DMS153 (cell line): ENCODE data around the gene PLOD3.
"Not testable (repeated sequence)": the region's sequence is repeated elsewhere in the genome, so short reads cannot be mapped to it uniquely, and the experiment has no call there.

Source experiments
- DNase-seq: peaks from one replicate; lab custom pipeline; 2025; lab: John Stamatoyannopoulos, UW

PLOD3 gene

DNA sequence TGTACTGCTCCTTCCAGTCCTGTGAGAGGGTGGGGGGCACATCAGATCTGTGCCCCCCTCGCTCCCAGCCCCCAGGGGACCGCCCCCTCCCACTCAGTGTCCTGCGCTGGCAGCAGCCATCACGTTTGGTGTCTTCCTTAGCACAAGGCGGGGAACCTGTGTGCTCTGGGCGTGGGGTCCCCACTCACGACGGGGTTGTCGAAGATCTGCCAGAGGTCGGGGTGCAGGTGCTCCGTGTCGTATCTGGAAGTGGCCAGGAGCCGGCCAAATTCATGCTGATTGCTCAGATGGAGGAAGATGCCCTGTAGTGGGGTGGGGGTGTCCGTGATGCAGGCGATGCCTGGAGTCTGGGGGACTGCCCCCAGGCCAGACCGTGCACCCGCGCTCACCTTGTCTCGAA, 7.2 kb downstream of the PLOD3 start:
- DNase-seq, result no peak

DNA sequence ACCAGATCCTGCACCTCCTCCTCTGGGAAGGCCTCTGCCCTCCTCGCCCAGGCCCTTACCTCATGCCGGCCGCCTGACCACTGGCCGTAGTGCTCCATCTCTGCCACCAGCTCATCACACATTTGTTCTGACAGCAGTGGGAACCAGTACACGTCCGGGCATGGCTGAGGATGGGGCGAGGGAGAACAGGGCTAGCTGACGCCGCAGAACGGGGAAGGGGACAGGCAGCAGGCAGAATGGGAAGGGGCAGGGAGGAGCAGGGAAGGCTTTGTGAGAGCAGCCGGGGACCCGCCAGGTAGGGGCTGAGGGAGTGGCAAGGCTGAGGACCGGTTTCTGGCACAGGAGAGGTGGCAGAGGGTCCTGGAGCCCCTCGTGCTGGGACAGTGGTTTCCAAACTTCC, 8.6 kb downstream of the PLOD3 start:
- no peak for DNase-seq

DNA sequence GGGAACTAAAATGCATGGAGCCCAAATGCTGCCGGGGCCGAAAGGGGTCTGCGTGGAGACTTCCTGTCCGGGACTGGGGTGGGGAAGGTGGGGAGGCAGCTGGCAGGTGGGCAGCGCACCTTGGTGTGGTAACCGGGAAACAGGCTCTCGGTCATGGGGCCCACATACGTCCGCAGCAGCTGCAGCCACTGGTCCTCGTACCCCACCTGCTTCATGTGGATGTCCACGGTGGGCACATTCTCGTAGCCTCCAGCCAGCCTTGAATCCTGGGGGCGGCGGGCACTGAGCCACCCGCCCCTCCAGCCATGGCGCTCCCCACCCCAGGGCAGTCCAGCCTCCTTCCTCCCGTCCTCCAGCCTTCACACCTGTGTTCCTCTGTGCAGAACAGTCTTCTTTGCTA, 9.9 kb downstream of the PLOD3 start:
- no peak for DNase-seq

DNA sequence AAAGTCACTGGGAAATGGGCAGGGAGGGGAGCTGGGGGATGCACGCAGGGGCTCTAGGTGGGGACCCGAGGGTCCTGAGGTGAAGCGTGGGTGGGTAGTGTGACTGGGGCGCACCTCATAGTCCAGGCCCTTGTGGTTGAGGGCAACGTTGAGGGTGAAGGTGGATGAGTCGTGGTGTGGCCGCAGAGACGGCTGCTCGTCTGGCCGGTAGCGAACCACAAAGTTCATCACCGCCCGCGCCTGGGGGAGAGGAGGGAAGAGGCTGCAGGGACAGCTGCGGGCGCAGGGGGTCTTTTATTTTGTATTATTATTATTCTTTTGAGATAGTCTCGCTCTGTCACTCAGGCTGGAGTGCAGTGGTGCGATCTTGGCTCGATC, 10.7 kb downstream of the PLOD3 start:
- DNase-seq, result no peak

DNA sequence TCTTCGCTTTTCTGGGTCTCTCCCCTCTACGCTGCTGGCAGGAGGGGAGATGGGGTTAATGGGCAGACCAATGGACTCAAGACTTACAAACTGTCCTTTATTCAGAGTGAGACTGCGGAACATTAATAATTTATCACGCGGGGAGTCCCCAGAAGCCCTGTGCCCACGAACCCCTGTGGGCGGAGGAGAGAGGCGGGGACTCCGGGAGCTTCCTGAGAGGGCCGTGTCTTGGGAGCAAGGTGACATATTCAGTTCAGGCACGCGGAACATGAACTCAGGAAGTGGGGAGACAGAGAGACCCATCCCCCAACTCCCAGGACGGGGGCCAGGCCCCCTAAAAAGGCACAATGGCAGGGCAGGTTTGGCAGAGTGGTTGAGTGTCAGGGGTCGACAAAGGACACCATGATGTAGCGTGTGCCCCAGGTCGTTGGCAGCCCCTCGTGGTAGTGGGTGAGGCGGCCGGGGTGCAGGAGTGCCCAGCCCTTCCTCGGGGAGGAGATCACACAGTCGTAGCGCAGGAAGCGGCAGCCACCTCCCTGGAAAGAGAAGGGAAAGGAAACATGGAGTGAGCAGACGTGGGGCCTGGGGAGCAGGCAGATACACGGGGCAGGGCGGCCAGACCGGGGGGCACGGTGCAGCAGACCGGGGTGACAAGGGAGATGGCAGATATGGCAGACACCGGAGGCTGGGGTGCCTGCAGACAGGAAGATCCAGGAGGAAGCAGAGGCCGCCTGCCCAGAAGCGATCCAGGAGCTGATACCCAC, 11.3 kb downstream of the PLOD3 start:
- DNase-seq, result no peak

DNA sequence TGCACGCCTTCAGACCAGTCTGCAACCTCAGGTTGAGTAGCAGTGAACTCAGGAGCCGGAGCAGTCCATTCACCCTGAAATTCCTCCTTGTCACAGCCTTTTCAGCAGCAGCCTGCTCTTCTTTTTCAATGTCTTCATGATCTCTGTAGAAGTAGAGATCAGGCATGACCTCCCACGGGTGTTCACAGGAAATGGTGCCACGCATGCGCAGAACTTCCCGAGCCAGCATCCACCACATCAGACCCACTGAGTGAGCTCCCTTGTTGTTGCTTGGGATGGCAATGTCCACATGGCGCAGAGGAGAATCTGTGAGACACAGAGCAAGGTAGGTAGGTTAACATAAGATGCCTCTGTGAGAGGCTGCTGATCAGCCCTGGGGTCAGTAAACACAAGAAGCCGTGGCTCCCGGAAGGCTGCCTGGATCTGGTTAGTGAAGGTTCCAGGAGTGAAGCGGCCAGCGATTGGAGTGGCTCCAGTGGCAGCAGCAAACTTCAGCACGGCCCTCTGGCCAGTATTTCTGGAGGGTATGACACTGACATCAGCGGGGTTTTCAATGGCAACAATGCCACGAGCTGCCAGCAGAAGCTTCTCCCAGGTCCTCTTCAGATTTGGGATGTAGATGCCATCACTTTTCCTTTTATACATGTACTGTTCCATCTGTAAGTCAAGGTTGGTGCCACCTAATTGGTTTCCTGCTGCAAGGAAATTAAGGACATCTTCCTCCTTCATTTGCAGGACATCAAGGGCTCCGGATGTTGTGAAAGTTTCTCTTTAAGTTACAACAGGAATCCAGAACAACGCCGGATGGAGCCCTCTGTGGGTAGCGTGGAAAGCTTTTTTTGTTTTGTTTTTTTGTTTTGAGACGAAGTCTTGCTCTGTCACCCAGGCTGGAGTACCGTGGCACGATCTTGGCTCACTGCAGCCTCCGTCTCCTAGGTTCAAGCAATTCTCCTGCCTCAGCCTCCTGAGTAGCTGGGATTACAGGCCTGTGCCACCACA, 13.3 kb downstream of the PLOD3 start:
- not testable (repeated sequence) for DNase-seq

DNA sequence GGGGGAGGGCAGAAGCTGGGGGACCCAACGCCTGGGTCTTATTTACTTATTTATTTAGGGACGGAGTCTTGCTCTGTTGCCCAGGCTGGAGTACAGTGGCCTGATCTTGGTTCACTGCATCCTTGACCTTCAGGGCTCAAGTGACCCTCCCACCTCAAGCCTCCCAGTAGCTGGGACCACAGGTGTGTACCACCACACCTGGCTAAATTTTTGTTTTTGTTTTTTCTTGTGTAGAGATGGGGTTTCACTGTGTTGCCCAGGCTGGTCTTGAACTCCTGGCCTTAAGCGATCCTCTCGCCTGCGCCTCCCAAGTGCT, 14.8 kb downstream of the PLOD3 start:
- DNase-seq, result no peak

DNA sequence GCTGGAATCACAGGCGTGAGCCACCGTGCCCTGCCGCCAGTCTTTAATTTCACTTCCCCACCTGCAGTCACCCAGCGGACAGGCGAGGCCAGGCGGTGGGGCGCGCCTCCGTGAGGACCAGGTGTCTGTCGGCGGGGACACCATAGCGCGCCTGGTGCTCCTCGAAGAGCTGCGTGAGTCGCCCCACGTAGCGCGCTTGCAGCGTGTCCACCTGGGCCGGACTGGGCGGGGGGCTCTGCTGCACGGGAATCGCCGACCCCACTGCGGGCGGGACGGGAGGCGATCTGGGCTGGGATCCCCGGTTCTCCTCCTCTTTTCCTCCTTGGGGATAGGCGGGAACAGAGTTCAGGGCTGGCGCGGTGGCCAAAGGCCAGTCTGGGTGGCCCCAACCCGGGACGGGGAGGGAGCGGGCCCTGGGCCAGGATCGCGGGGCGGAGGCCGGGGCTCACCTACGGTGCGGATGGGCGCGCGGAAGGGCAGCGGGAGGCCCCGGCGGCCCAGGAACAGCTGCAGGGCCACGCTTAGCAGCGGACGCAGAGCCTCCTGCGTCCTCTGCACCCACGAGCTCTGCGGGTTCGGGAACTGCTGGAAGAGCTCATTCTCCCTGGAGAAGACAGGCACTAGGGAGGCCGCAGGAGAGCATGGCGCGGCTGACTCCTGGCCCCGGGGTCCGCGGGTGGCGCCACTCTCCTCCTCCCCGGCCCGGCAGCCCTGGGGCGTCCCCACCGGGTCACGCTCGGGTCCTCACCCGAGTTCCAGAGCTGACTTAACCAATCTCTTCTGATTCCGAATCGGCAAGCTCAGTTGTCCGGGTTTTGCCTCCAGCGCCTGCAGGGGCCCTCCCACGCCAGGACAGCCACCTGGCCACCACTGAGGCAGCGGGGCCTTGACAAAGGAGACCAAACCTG, 15.4 kb downstream of the PLOD3 start:
- no peak for DNase-seq

DNA sequence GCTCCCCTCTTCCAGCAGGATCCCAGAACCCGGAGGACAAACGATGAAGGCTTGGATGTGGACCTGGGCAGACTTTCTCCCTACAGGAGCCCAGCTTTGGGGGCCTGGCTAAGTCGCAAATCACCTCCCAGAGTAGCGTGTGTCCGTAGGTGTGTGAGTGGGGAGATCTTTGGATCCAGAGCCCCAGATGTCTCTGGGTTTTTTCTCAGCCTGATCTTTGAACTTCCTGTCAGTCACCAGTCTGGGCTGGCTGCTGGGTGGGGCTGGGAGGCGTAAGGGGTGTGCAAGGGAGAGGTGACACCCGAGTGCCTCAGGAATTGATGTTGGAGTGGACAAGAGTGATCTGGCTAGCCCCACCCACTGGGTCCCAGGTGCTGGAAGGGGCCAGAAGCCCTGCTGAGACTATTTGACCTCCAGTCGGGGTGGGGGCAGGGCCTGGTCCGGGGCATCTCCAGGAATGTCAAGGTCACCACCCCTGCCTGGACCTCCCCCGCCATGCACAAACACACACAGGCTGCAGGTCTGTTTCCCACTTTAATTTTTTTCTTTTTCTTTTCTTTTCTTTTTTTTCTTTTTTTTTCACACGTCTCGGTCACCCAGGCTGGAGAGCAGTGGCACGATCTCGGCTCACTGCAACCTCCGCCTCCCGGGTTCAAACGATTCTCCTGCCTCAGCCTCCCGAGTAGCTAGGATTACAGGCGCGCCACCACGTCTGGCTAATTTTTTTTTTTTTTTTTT, 16.4 kb downstream of the PLOD3 start, which contains the start of gene MOGAT3:
Gene MOGAT3, minus strand, starts transcription at position 175 of the 738 bp plus-strand sequence. CDS start 182 bp downstream, outside the sequence.
- DNase-seq, result no peak

DNA sequence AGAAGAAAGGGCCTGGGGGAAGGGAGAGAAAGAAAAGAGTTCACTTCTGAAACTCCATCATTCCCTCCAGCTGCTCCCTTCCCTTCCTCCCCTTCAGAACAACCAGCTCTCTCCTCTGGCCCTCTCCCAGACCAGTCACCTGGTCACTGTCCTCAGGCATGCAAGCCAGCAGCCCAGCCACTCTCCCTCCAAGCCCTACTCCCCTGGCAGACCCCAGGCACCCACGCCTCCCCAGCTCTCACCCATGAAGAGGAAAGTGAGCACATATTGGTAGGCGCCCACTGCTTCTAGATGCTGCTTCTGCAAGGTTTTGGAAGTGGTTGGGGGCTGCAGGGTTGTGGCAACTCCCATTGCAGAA, 16.9 kb downstream of the PLOD3 start:
- no peak for DNase-seq

DNA sequence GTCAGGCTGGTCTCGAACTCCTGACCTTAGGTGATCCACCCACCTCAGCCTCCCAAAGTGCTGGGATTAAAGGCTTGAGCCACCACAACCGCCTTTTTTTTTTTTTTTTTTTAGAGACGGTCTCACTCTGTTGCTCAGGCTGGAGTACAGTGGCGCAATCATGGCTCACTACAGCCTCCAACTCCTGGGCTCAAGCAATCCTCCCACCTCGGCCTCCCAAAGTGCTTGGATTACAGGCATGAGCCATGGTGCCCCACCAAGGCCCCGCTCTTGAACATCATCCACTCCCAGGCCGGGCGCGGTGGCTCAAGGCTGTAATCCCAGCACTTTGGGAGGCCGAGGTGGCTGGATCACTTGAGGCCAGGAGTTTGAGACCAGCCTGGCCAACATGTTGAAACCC, 17.9 kb downstream of the PLOD3 start:
- not testable (repeated sequence) for DNase-seq

DNA sequence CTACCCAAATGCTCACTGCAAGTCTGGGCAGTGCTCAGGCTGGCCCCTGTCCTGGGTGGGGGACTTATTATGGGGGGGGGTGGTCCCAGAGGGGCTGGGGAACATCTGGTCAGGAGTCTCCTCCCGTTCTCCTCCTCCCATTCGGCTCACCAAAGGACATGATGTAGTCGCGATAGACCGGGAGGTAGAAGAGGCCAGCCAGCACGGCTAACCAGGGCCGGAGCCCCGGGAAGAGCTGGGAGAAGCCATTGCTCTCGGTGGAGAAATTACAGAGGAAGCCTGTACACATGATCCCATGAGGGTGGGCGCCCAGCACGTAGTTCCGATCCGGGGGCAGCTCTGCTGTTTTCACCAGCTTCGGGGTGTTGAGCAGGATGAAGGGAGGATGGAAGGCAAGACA, 18.9 kb downstream of the PLOD3 start:
- DNase-seq, result no peak

DNA sequence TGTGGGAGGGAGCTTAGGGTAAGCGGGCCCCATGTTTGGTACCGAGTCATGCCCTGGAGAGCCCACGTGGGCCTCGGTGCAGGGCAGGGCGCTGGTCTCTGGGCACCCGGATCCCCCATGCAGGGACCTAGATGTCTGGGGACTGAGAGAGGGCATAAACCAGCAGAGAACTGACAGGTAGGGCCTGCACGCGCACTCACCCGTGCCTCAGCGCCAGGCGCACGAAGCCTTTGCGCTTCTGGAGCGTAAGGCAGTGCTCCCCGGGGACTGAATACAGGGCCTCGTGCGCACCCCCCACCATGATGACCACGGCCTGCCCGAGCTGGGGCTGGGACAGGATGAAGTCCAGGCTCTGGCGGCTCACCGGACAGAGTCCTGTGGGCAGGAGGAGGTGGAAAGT, 19.4 kb downstream of the PLOD3 start:
- no peak for DNase-seq

DNA sequence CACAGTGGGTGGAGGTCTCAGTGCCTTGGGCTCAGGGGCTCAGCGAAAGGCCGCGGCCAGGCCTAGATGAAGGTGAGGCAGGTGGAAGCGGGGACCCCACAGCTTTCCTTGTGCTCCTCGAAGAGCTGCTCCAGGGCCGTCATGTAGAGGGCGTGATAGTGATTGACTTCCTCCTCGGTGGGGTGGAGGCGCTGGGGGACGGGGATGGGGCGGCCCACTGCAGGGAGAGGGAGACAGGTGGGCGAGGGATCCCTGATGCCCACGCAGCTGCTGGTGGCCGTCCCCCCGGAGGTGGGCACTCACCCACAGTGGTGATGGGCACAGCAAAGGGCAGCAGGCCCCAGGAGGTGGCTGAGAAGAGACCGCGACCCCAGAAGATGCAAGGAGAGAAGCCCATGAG, 21.5 kb downstream of the PLOD3 start:
- DNase-seq, result no peak

DNA sequence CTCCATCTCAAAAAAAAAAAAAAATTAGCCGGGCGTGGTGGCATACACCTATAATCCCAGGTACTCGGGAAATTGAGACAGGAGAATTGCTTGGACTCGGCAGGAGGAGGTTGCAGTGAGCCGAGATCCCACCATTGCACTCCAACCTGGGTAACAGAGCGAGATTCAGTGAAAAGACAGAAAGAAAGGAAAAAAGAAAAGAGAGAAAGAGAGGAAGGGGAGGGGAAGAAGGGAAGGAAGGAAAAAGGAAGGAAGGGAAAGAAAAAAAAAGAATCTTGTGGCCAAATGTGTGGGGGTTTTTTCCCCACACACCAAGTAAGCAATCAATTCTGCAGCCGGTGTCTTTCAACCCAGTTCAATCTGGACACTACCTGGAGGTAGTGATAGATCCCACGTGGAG, 28.3 kb downstream of the PLOD3 start:
- no peak for DNase-seq

DNA sequence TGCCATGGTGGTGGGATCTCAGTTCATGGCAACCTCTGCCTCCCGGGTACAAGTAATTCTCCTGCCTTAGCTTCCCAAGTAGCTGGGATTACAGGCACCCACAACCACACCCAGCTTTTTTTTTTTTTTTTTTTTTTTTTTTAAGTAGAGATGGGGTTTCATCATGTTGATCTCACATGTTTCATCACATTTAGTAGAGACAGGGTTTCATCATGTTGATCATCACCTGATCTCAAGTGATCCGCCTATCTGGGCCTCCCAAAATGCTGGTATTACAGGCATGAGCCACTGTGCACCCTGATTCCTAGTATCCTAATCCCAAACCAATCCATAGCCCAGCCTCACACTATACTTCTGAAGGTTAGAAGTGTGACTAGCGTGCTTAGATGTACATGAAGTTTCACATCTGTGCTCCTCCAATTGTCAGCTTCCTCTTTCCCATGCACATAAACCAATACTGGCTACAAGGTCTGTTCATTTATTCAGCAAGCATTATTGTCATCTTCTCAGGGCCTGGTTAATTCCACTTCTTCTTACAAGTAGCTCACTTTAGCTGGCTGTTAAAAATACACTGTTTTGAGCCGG, 30.4 kb downstream of the PLOD3 start:
- no peak for DNase-seq

DNA sequence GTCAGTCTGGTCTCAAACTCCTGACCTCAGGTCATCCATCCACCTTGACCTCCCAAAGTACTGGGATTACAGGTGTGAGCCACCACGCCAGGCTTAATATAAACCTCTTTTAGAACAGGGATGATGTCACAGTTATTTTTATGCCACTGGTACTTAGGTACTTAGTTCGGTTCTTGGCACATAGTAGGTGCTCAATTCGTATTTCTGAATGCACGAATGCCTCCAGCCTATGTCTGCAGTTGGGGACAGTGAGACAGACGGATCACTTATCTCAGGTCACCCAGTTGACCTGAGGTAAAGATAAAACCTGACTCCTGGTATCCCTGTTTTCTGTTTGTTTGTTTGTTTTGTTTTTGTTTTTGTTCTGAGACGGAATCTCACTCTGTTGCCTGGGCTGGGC, 31.2 kb downstream of the PLOD3 start:
- no peak for DNase-seq

DNA sequence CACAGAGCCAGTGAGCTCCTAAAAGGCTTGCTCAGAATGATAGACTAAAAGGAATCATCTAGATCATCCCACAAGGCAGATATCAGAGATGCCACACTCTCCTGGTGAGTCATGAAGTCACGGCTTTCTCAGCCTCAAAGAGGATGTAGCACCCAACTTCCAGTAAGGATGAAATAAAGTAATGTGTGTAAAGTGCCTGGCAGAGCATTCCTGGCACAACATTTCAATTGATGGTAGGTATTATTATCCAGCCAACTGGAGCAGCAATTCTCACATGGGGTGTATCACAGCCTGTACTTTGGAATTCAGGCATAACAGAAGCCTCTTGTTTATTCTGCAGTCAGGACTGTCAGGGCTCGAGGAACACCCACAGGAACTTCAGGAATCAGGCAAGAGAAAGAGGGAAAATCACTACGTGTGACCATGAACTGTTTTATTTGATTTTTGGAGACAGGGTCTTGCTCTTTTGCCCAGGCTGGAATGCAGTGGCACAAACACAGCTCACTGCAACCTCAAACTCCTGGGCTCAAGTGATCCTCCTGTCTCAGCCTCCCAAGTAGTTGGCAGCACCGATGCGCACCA, 32.0 kb downstream of the PLOD3 start:
- DNase-seq, result no peak

DNA sequence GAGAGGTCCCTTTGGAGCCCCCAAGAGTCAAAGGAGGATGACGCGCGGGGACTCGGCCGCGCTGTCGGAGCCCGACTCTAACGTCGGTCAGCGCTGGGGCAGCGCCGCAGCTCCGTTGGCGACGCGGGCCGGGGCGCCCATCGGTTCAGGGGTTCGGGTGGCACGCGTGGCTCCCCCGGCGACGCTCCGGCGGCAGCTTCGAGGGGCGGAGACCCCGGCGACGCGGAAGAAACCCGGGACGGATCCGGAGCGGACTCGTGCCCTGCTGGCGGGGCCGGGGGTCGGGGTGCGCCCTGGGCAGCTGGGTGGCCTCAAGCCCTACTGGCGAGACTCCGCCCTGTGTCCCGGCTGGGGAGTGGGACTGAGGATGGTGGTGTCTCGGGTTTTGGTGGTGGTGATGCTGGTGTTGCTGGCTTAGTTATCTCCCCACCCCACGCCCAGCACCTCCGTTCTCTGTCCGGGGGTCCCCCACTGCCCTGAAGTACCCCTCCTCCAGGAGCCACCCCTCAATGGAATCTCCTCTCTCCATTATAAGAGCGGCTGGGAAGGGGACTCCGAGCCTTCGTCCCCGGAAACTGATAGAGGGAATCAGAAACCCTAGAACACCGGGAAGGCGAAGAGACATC, 37.1 kb downstream of the PLOD3 start, which contains the start of gene NAT16:
Gene NAT16, minus strand, starts transcription at position 164 of the 626 bp plus-strand sequence. CDS start 5,486 bp downstream, outside the sequence.
- DNase-seq, result no peak

DNA sequence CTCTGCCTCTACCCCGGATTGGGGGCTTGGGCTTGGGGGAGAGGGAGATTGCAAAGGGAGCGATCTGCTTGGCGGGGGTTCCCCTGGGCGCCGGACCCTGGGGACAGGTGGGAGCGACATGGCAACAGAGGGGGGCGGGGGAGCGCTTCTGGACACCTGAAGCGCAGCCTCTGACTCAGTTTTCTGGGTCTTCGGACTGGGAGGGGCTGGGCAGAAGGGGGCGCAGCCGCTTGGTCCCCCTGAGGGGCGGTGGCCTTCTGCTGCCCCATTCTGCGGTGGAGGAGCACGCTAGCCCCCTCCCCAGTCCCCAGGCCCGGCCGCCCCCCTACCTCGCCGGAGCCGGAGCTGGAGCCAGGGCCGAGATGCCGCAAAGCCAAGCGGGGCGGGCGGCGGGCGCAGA, 37.7 kb downstream of the PLOD3 start:
- no peak for DNase-seq
